MG63 (cell line): ENCODE results near the gene ANP32A. TPM values are rescaled to one million over a fixed set of nuclear protein-coding genes. Genes with fewer than 3 reads are reported as not detected.

Experiments
- DNase-seq: peaks from one replicate; pipeline ENCODE4 v3.0.0-alpha.2; 2020
- H3K27me3 ChIP-seq: fragments of 250-450 bp; sonication (Bioruptor Pico); 2 replicates; pipeline ENCODE4 v1.5.1; 2020; ENCODE audit warnings: mild to moderate bottlenecking, moderate library complexity
- H3K36me3 ChIP-seq: fragments of 250-450 bp; sonication (Bioruptor Pico); 2 replicates; pipeline ENCODE4 v1.5.1; 2020; ENCODE audit warnings: mild to moderate bottlenecking, moderate library complexity
- H3K4me3 ChIP-seq: fragments of 250-450 bp; sonication (Bioruptor Pico); 2 replicates; pipeline ENCODE4 v1.5.1; 2020; ENCODE audit warnings: mild to moderate bottlenecking, moderate library complexity
- H3K9me3 ChIP-seq: fragments of 250-450 bp; sonication (Bioruptor Pico); 2 replicates; pipeline ENCODE4 v1.5.1; 2020; ENCODE audit warnings: mild to moderate bottlenecking, moderate library complexity
- total RNA-seq: library from RNA; depleted of rRNA; stranded (reverse); fragments of >200 nt; shearing (Covaris generic); gene quantifications from 2 replicates; pipeline ENCODE4 v1.2.3, GENCODE V29; 2014; ENCODE audit warnings: low replicate concordance; rRNA removed

Gene ANP32A
- total RNA-seq, 1 experiment from 2014 or later = 44.3 TPM

GRCh38 chr15:68751622-68752021 is 69.1 kb downstream of the ANP32A start:
- Histone ChIP-seq H3K27me3 (no peaks in the 10 kb centered on the region), H3K9me3 (no peaks in the 10 kb centered on the region), H3K36me3 (no peaks in the 10 kb centered on the region), H3K4me3 (no peak overlapping the region)
- DNase-seq = no peak

- Histone ChIP-seq H3K9me3 (no peaks in the 10 kb centered on the region), H3K36me3 (no peaks in the 10 kb centered on the region), H3K27me3 (no peaks in the 10 kb centered on the region), H3K4me3 (no peak overlapping the region)
- DNase-seq = no peak
Observed at GRCh38 chr15:68749793-68750192, 70.9 kb downstream of the ANP32A start.

DNA sequence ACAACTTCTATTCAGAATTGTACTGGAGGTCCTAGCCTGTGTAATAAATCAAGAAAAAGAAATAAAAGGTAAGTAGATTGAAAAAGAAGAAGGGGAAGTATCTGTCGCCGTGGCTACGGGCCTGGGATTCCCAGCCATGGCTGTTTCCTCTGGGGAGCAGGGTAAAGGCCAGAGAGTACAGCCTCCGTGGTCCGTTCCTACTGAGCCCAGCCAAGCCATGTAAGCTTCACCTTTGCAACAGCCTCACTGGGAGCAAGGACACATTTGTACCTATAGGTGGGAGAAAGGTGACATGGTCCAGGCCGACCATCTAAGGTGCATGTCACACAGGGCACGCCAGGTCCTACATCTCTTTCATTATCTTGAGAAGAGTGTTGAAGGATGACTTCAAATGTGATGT is 71.3 kb downstream of the ANP32A start:
- Histone ChIP-seq H3K27me3 (no peaks in the 10 kb centered on the region), H3K4me3 (no peak overlapping the region), H3K36me3 (no peaks in the 10 kb centered on the region), H3K9me3 (no peaks in the 10 kb centered on the region)
- no peak for DNase-seq

GRCh38 chr15:68743256-68743655 is 77.4 kb downstream of the ANP32A start:
- Histone ChIP-seq H3K36me3 (no peaks in the 10 kb centered on the region), H3K9me3 (no peaks in the 10 kb centered on the region), H3K4me3 (no peak overlapping the region), H3K27me3 (no peaks in the 10 kb centered on the region)
- no peak for DNase-seq

- no peak for DNase-seq
- H3K36me3 ChIP-seq = no peaks in the 10 kb centered on the region
- no peak overlapping the region for H3K4me3 ChIP-seq
- no peaks in the 10 kb centered on the region for H3K27me3 ChIP-seq
- H3K9me3 ChIP-seq = no peaks in the 10 kb centered on the region
Observed at GRCh38 chr15:68739390-68740080, 81.2 kb downstream of the ANP32A start.

GRCh38 chr15:68735610-68736009 is 85.1 kb downstream of the ANP32A start:
- H3K4me3 ChIP-seq = no peak overlapping the region
- no peak for DNase-seq
- H3K36me3 ChIP-seq = 0 out of 2 replicates have a peak, but pooled peaks cover under 1% of the 10 kb centered on the region
- H3K9me3 ChIP-seq = no peaks in the 10 kb centered on the region
- no peaks in the 10 kb centered on the region for H3K27me3 ChIP-seq

GRCh38 chr15:68734881-68735280 is 85.8 kb downstream of the ANP32A start:
- no peak for DNase-seq
- Histone ChIP-seq H3K36me3 (0 out of 2 replicates have a peak, but pooled peaks cover 2% of the 10 kb centered on the region), H3K27me3 (no peaks in the 10 kb centered on the region), H3K4me3 (no peak overlapping the region), H3K9me3 (no peaks in the 10 kb centered on the region)

- Histone ChIP-seq H3K9me3 (no peaks in the 10 kb centered on the region), H3K27me3 (no peaks in the 10 kb centered on the region), H3K36me3 (peaks cover 2% of the 10 kb centered on the region; the same call in 1 of the 2 replicates), H3K4me3 (no peak overlapping the region)
- DNase-seq = no peak
Observed at GRCh38 chr15:68734352-68734751, 86.3 kb downstream of the ANP32A start.

- Histone ChIP-seq H3K9me3 (no peaks in the 10 kb centered on the region), H3K36me3 (peaks cover 2% of the 10 kb centered on the region; the same call in 1 of the 2 replicates), H3K27me3 (no peaks in the 10 kb centered on the region), H3K4me3 (no peak overlapping the region)
- no peak for DNase-seq
Observed at GRCh38 chr15:68733666-68734065, 87.0 kb downstream of the ANP32A start.

DNA sequence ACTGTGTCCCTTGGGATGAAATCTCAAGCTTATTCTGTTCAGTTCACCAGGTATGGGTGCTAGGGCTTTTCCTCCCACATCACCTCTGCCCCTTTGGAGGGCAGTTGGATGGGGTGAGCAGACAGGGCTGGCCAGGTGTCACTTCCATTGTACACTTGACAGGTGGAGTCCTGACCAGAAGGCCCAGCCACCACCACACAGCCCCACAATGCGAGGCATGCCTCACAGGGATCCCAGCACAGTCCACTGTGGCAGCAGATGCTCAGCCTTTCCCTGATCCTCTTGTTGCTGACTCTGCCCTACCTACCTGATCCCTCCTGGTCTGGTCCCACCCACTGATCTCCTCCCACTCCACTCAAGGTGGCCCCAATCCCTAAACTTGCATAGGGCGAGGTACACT is 88.2 kb downstream of the ANP32A start:
- no peak for DNase-seq
- no peaks in the 10 kb centered on the region for H3K9me3 ChIP-seq
- no peaks in the 10 kb centered on the region for H3K27me3 ChIP-seq
- H3K4me3 ChIP-seq = no peak overlapping the region
- H3K36me3 ChIP-seq = peaks cover 2% of the 10 kb centered on the region; the same call in 1 of the 2 replicates

DNA sequence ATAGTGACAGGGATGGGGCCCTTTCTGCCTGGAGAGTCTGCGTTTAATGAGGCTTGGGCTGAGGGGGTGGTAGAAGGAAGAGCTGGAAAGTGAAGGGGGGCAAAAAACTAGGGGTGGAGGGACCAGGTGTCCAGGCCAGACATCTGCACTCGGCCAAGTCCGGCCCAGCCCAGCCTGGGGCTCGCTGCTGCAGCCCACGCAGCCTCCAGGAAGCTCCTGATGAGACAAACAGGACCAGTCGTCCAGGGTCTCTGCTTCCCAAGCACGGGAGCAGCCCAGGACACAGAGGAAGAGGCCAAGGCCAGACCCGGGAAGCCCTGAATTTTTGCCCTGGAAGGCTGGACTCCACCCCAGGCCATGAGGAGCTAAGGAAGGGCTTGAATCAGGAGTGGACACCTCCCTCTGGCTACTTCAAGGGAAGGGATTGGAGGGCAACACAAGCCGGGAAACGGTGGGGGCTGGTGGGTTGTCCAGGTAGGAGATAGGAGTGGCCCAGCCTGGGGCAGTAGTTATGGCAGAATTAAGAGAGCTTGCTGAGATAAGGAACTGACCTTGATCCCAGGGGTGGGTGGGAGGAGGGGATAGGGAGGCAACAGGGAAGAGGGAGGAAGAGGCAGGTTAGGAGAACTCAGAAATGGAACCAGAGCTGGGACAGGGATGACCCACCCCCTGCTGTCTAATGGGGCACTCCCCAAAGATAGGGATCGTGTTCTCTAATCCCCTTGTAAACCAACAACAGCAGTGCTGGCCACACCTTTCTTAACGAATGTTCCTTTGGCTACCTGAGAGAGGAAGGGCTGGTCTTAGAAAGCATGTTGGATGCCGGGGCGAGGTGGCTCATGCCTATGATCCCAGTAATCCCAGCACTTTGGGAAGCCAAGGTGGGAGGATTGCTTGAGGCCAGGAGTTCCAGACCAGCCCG is 89.5 kb downstream of the ANP32A start:
- DNase-seq = no peak
- H3K36me3 ChIP-seq = peaks cover 2% of the 10 kb centered on the region; the same call in 1 of the 2 replicates
- H3K27me3 ChIP-seq = no peaks in the 10 kb centered on the region
- H3K4me3 ChIP-seq = no peak overlapping the region
- no peaks in the 10 kb centered on the region for H3K9me3 ChIP-seq

- Histone ChIP-seq H3K27me3 (no peaks in the 10 kb centered on the region), H3K36me3 (peaks cover 2% of the 10 kb centered on the region; the same call in 1 of the 2 replicates), H3K4me3 (no peak overlapping the region), H3K9me3 (no peaks in the 10 kb centered on the region)
- peak; percentile 34 for DNase-seq
Observed at GRCh38 chr15:68730471-68730919, 90.2 kb downstream of the ANP32A start.

DNA sequence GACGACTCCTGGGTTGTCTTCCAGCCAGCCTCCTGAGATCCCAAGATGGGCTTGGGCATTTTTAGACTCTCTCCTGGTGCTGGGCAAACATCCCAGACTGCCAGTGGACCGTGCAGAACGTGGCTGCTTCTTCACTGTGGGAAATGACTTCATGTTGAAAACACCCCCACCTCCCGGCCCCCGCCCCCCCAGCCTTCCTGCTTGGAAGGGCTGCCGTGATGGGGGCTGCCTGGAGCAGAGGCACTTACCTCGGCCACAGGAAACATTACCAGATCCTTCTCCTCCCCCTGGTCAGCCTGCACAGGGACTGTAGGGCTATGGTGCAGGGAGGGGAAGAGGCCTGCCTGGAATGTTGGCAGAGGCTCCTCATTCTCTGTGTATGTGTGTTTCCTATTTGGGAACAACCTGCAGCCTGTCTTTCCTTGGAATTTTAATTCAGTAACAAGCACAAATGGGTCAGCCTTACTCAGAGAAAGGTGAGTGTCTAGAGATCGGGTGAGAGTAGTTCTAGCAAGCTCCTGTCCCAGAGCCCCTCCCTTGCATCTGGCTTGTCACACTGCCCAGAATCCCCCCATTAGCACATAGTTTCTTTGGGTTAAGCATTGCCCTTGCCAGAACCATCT is 90.8 kb downstream of the ANP32A start:
- Histone ChIP-seq H3K9me3 (no peaks in the 10 kb centered on the region), H3K36me3 (peaks cover 2% of the 10 kb centered on the region; the same call in 1 of the 2 replicates), H3K27me3 (no peaks in the 10 kb centered on the region), H3K4me3 (no peak overlapping the region)
- DNase-seq = peak; percentile 77

Other genes with a start within 250 kb of the ANP32A start
- gene CORO2B, start 241.9 kb downstream of the ANP32A start, total RNA-seq = 7.1 and 7.9 TPM in 2 replicates
- not detected in 2 replicates for gene SPESP1, start 109.6 kb upstream of the ANP32A start, total RNA-seq
- gene NOX5, start 193.8 kb upstream of the ANP32A start, total RNA-seq = not detected in 2 replicates